Endodermal cell (in vitro differentiated cells): ENCODE measurements around the gene KPNA4. TPM values are rescaled to one million over a fixed set of nuclear protein-coding genes. Genes with fewer than 3 reads are reported as not detected.

Source experiments
- DNase-seq: peaks from one replicate; pipeline ENCODE4 v3.0.0-alpha.2; 2017
- H3K27ac ChIP-seq: 2 replicates; pipeline ENCODE4 v1.5.1; 2013; ENCODE audit warnings: mild to moderate bottlenecking, low read depth, low read length, moderate library complexity
- H3K27me3 ChIP-seq: 2 replicates; pipeline ENCODE4 v1.6.1; 2013; ENCODE audit warnings: mild to moderate bottlenecking, low read length, moderate library complexity; ENCODE audit not compliant: insufficient read depth, control insufficient read depth, poor library complexity, severe bottlenecking
- H3K36me3 ChIP-seq: 2 replicates; pipeline ENCODE4 v1.7.0; 2013; ENCODE audit warnings: mild to moderate bottlenecking, low read length, moderate library complexity; ENCODE audit not compliant: control insufficient read depth, insufficient read depth
- H3K4me1 ChIP-seq: one replicate; pipeline ENCODE4 v1.7.0; 2013; ENCODE audit warnings: low read length; ENCODE audit not compliant: control insufficient read depth, insufficient read depth
- H3K4me3 ChIP-seq: 2 replicates; pipeline ENCODE4 v1.5.1; 2013; ENCODE audit warnings: mild to moderate bottlenecking, low read length, moderate library complexity
- H3K9ac ChIP-seq: 2 replicates; pipeline ENCODE4 v1.6.1; 2013; ENCODE audit warnings: mild to moderate bottlenecking, low read length, moderate library complexity; ENCODE audit not compliant: poor library complexity, severe bottlenecking; ENCODE audit errors: extremely low read depth
- H3K9me3 ChIP-seq: 2 replicates; pipeline ENCODE4 v1.6.1; 2013; ENCODE audit warnings: mild to moderate bottlenecking, low read length, moderate library complexity; ENCODE audit not compliant: control insufficient read depth
- H3K27ac Mint-ChIP-seq: 2 replicates; pipeline ENCODE4 v1.8.0; 2020; ENCODE audit warnings: mixed read lengths
- H3K27me3 Mint-ChIP-seq: 2 replicates; pipeline ENCODE4 v1.8.0; 2021; ENCODE audit warnings: mild to moderate bottlenecking, mixed read lengths; ENCODE audit not compliant: insufficient read depth
- H3K36me3 Mint-ChIP-seq: 2 replicates; pipeline ENCODE4 v1.8.0; 2020; ENCODE audit warnings: low read depth, mixed read lengths
- H3K4me1 Mint-ChIP-seq: 2 replicates; pipeline ENCODE4 v1.8.0; 2020; ENCODE audit warnings: mixed read lengths
- H3K4me3 Mint-ChIP-seq: 2 replicates; pipeline ENCODE4 v1.8.0; 2020; ENCODE audit warnings: mild to moderate bottlenecking, moderate library complexity, mixed read lengths
- H3K9me3 Mint-ChIP-seq: 2 replicates; pipeline ENCODE4 v1.8.0; 2020; ENCODE audit warnings: mild to moderate bottlenecking, mixed read lengths
- WGBS, 2 experiments: methylation state at CpG; one replicate each; pipeline versions ENCODE4 v1.1.5 to v1.1.7; 2013; ENCODE audit warnings: missing lambda C conversion rate in 2 of 2, mixed read lengths in 1 of 2; ENCODE audit not compliant: insufficient coverage in 1 of 2, insufficient read length in 1 of 2; 5-methylcytosine and 5-hydroxymethylcytosine counted together
- total RNA-seq, 2 donors: library from RNA; stranded (reverse); fragmentation: NEBNext Ultra II Directional in 1 of 2; extraction: Animal tissue kit (Norgen Biotek cat#: 25700) in 1 of 2; gene quantifications; 2 replicates in 1 of 2; 3 replicates in 1 of 2; pipeline ENCODE4 v1.2.1, GENCODE V29; 2021
- TF ChIP-seq, protein P1 (sequence below): fragments of 200-600 bp; sonication (generic); conservative IDR thresholded peaks from 2 replicates; pipeline ENCODE4 v1.5.0; 2021; ENCODE audit warnings: antibody characterized with exemption, mild to moderate bottlenecking

KPNA4 gene
- total RNA-seq, 2 donors from 2014 or later = 65.2 to 73.0 TPM

DNA sequence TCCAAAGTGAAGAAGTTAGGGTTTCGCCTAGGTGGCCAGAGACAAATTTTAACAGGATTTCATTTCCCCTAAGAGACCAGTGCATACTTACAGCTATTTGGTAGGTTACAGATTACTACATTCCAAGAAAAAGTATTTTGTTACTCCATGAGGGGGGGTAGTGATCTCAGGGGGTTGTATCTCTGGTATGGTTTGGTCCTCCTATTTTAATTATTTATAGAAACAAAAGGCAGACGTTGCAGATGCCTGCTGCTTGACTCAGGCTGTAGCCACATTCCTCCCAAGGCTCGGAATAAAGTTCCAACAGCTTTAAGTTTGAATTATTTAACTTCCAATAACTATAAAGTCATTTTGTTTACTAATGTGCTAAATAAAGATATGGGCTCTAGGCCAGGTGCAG, 114.5 kb downstream of the KPNA4 start:
- peaks cover 3% of the 10 kb centered on the region for H3K9me3 Mint-ChIP-seq
- peak overlapping the region; percentile 100 for H3K4me3 ChIP-seq
- H3K36me3 ChIP-seq = peaks cover 18% of the 10 kb centered on the region
- peak overlapping the region; percentile 97 for H3K4me3 Mint-ChIP-seq
- no peaks in the 10 kb centered on the region for H3K4me1 ChIP-seq
- peaks cover 49% of the 10 kb centered on the region for H3K27me3 Mint-ChIP-seq
- TF ChIP-seq, protein P1, sequence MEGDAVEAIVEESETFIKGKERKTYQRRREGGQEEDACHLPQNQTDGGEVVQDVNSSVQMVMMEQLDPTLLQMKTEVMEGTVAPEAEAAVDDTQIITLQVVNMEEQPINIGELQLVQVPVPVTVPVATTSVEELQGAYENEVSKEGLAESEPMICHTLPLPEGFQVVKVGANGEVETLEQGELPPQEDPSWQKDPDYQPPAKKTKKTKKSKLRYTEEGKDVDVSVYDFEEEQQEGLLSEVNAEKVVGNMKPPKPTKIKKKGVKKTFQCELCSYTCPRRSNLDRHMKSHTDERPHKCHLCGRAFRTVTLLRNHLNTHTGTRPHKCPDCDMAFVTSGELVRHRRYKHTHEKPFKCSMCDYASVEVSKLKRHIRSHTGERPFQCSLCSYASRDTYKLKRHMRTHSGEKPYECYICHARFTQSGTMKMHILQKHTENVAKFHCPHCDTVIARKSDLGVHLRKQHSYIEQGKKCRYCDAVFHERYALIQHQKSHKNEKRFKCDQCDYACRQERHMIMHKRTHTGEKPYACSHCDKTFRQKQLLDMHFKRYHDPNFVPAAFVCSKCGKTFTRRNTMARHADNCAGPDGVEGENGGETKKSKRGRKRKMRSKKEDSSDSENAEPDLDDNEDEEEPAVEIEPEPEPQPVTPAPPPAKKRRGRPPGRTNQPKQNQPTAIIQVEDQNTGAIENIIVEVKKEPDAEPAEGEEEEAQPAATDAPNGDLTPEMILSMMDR = no peak
- H3K27me3 ChIP-seq = peaks cover 30% of the 10 kb centered on the region
- H3K4me1 Mint-ChIP-seq = peaks cover 8% of the 10 kb centered on the region
- no peak overlapping the region for H3K27ac ChIP-seq
- peak overlapping the region; percentile 97 for H3K27ac Mint-ChIP-seq
- DNase-seq = no peak
- WGBS, 2 experiments = 74% methylated on average over 3 of the region's 3 CpGs; no CpG with 5 or more reads in 1 of the 2 experiments
- peak overlapping the region; percentile 84 for H3K9ac ChIP-seq
- H3K9me3 ChIP-seq = peaks cover 4% of the 10 kb centered on the region
- H3K36me3 Mint-ChIP-seq = peaks cover 9% of the 10 kb centered on the region

DNA sequence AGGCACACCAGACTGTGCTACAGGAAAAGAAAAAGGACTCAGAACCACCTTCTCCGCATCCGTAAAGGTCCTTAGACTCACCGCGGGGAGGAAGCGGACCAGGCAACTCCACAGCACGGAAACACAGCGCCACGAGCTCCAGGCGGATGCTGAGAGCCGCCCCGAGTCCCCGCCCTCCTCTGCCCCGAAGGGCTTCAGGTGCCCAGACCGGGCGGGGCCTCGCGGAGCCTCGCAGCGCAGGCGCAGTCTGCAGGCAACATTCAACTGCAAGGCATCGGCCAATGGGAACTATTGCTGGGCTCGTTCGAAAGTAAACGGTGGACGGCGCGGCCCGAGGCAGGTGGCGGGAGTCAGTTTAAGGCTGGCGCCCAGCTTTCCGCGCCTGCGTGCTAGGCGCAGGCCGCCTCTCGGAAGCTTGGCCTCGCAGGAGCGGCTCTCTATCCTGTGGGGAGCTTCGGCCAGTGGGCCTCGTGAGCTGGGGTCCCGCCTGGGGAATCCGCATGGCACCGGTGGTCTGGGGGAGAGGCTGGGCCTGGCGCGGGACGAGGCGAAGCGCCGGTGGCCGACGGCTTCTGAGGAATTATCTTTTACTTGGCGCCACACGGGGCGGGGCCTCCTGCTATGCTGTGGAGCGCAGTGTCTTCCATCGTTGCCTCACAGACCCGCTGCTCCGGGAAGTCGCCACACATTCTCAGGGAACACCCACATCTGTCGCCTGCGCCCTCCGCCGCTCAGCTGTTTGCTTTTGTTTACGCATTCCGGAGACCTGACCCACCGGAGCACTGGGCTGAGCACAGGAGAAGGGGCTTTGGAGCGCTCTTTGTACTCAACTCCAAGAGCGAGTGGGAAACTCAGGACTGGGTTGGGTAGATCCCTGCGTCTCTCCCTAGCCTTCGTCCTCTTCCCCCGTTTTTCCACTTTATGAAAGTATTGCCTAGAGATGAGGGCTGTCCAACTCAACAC, 115.5 kb downstream of the KPNA4 start, which contains the start of gene TRIM59:
TSS of gene TRIM59 (minus strand) at position 151 of the 963 bp plus-strand sequence. CDS start 10,603 bp downstream, outside the sequence.
- DNase-seq = peak; percentile 99
- H3K36me3 Mint-ChIP-seq = peaks cover 19% of the 10 kb centered on the region
- peak within 1 kb of the TSS; percentile 84 for H3K9ac ChIP-seq
- 1 to 3% methylated on average over 61 to 71 of the region's 71 CpGs for WGBS, 2 experiments
- peaks cover 6% of the 10 kb centered on the region for H3K4me1 Mint-ChIP-seq
- peak within 1 kb of the TSS; percentile 97 for H3K4me3 Mint-ChIP-seq
- peak within 1 kb of the TSS; percentile 93 for H3K27ac ChIP-seq
- H3K36me3 ChIP-seq = peaks cover 27% of the 10 kb centered on the region
- peak within 1 kb of the TSS; percentile 100 for H3K4me3 ChIP-seq
- H3K4me1 ChIP-seq = no peaks in the 10 kb centered on the region
- TF ChIP-seq, protein P1 = no peak
- peaks cover 41% of the 10 kb centered on the region for H3K27me3 Mint-ChIP-seq
- H3K9me3 ChIP-seq = peaks cover 11% of the 10 kb centered on the region
- H3K27ac Mint-ChIP-seq = peak within 1 kb of the TSS; percentile 97
- H3K9me3 Mint-ChIP-seq = peaks cover 3% of the 10 kb centered on the region
- peaks cover 24% of the 10 kb centered on the region for H3K27me3 ChIP-seq

DNA sequence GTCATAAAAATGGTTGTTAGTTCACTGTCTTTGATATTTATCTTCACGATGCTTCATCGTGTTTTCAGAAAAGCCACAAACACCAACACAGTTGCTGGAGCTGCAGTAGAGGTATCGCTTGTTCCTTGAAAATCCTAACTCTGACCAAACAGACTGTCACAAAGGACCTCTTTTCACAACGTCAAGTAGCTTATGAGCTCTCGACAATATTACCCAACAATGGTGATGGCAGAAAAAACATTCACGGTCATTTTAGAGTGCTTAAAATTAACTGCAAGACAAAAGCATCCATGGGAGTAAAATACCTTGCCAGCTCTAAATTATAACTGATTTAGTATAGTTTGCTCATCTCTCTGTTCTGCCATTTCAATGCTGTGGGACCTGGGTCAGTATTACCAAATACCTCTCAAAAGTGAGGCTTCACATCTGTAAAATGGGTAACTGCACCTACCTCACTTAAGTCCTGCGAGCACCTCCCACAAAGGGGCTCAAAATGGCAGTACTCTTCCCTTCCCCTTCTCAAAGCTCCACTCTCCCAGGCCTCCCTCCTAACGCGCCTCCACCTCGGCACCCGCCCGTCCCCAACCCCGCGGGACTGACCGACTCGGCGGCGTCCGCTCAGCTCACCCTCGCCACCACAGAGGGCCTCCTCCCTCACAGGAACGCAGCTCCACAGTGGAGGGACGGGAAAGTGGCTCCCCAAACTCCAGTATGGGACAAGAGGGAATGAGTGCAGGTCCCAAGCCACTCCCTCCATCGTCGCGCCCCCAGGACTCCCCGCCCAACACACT, 116.3 kb downstream of the KPNA4 start:
- peaks cover 16% of the 10 kb centered on the region for H3K27me3 ChIP-seq
- Mint-ChIP-seq H3K4me3 (peak overlapping the region; percentile 97), H3K36me3 (peaks cover 25% of the 10 kb centered on the region), H3K27me3 (peaks cover 34% of the 10 kb centered on the region), H3K4me1 (peaks cover 6% of the 10 kb centered on the region), H3K27ac (peak overlapping the region; percentile 97), H3K9me3 (peaks cover 8% of the 10 kb centered on the region)
- H3K4me3 ChIP-seq = peak overlapping the region; percentile 100
- peaks cover 35% of the 10 kb centered on the region for H3K36me3 ChIP-seq
- peak overlapping the region; percentile 84 for H3K9ac ChIP-seq
- peak overlapping the region; percentile 93 for H3K27ac ChIP-seq
- TF ChIP-seq, protein P1 = no peak
- H3K4me1 ChIP-seq = no peaks in the 10 kb centered on the region
- H3K9me3 ChIP-seq = peaks cover 20% of the 10 kb centered on the region
- 1% methylated on average over 12 to 26 of the region's 26 CpGs for WGBS, 2 experiments
- no peak for DNase-seq
